ENCODE results near the gene SLC12A4. TPM values are rescaled to one million over a fixed set of nuclear protein-coding genes. Genes with fewer than 3 reads are reported as not detected.
"Not testable (repeated sequence)": the region's sequence is repeated elsewhere in the genome, so short reads cannot be mapped to it uniquely, and the experiment has no call there.

Gene SLC12A4
- total RNA-seq, 1 experiment from 2014 or later: 33.2 TPM

GRCh38 chr16:67976205-67976604 is 7.8 kb upstream of the SLC12A4 start:
- H3K4me3 ChIP-seq (ENCODE audit: low read length): no peak overlapping the region
- DNase-seq: no peak
- H3K27ac ChIP-seq (ENCODE audit: low read length): no peak overlapping the region
- H4K20me1 ChIP-seq (ENCODE audit: low read length): no peaks in the 10 kb centered on the region
- BruUV-seq (replicated peaks): no TSS peak
- no peaks in the 10 kb centered on the region for H3K9me2 ChIP-seq (replicated peaks; ENCODE audit: low read length)
- CTCF ChIA-PET: no interaction called here
- H3K27me3 ChIP-seq (ENCODE audit: low read length): no peaks in the 10 kb centered on the region
- POLR2A ChIA-PET (ENCODE audit: unreplicated experiment): no interaction called here
- no peaks in the 10 kb centered on the region for H3K79me2 ChIP-seq (ENCODE audit: low read length)
- H3K4me2 ChIP-seq (ENCODE audit: low read length): no peak overlapping the region
- no peaks in the 10 kb centered on the region for H3F3A ChIP-seq (ENCODE audit: low read length, unreplicated experiment)
- no peaks in the 10 kb centered on the region for H3K4me1 ChIP-seq (ENCODE audit: insufficient read depth, low read length)
- H3K9me3 ChIP-seq (ENCODE audit: low read length): no peaks in the 10 kb centered on the region
- intact Hi-C loops (cut with micrococcal nuclease): no loop called here
- TF ChIP-seq CTCF (conservative IDR thresholded peaks at IDR 0.05; ENCODE audit: low read depth, low read length) (no peak), EZH2phosphoT487 (IDR thresholded peaks at IDR 0.05; ENCODE audit: borderline replicate concordance, low read length) (no peak), EZH2 (IDR thresholded peaks at IDR 0.05; ENCODE audit: low read length, unreplicated experiment) (no peak)
- no peak for ATAC-seq
- H3K36me3 ChIP-seq (ENCODE audit: low read depth, low read length): no peaks in the 10 kb centered on the region
- H2AFZ ChIP-seq (ENCODE audit: low read length): no peak overlapping the region
- H3K9ac ChIP-seq (ENCODE audit: low read length): no peak overlapping the region

- no peaks in the 10 kb centered on the region for H3K27me3 ChIP-seq (ENCODE audit: low read length)
- H3K27ac ChIP-seq (ENCODE audit: low read length): no peak overlapping the region
- H3F3A ChIP-seq (ENCODE audit: low read length, unreplicated experiment): no peaks in the 10 kb centered on the region
- CTCF ChIA-PET: no interaction called here
- intact Hi-C loops (cut with micrococcal nuclease): no loop called here
- no peaks in the 10 kb centered on the region for H4K20me1 ChIP-seq (ENCODE audit: low read length)
- no peak overlapping the region for H3K4me3 ChIP-seq (ENCODE audit: low read length)
- BruUV-seq (replicated peaks): no TSS peak
- no peak for ATAC-seq
- POLR2A ChIA-PET (ENCODE audit: unreplicated experiment): no interaction called here
- TF ChIP-seq EZH2phosphoT487 (IDR thresholded peaks at IDR 0.05; ENCODE audit: borderline replicate concordance, low read length): no peak
- no peak for TF ChIP-seq EZH2 (IDR thresholded peaks at IDR 0.05; ENCODE audit: low read length, unreplicated experiment)
- no peak for TF ChIP-seq CTCF (conservative IDR thresholded peaks at IDR 0.05; ENCODE audit: low read depth, low read length)
- no peaks in the 10 kb centered on the region for H3K4me1 ChIP-seq (ENCODE audit: insufficient read depth, low read length)
- no peaks in the 10 kb centered on the region for H3K79me2 ChIP-seq (ENCODE audit: low read length)
- H3K9me3 ChIP-seq (ENCODE audit: low read length): no peaks in the 10 kb centered on the region
- no peak for DNase-seq
- no peaks in the 10 kb centered on the region for H3K9me2 ChIP-seq (replicated peaks; ENCODE audit: low read length)
- no peak overlapping the region for H3K9ac ChIP-seq (ENCODE audit: low read length)
- no peak overlapping the region for H2AFZ ChIP-seq (ENCODE audit: low read length)
- H3K36me3 ChIP-seq (ENCODE audit: low read depth, low read length): no peaks in the 10 kb centered on the region
- no peak overlapping the region for H3K4me2 ChIP-seq (ENCODE audit: low read length)
These were observed 7.1 kb upstream of the SLC12A4 start for GRCh38 chr16:67975321-67976105.

- H3F3A ChIP-seq (ENCODE audit: low read length, unreplicated experiment); CTCF ChIA-PET; H3K36me3 ChIP-seq (ENCODE audit: low read depth, low read length); H3K9me2 ChIP-seq (replicated peaks; ENCODE audit: low read length); H3K4me3 ChIP-seq (ENCODE audit: low read length); BruUV-seq (replicated peaks); H2AFZ ChIP-seq (ENCODE audit: low read length); H4K20me1 ChIP-seq (ENCODE audit: low read length); H3K9ac ChIP-seq (ENCODE audit: low read length); H3K79me2 ChIP-seq (ENCODE audit: low read length); ATAC-seq; DNase-seq; H3K27ac ChIP-seq (ENCODE audit: low read length); H3K4me1 ChIP-seq (ENCODE audit: insufficient read depth, low read length); H3K27me3 ChIP-seq (ENCODE audit: low read length); H3K9me3 ChIP-seq (ENCODE audit: low read length); intact Hi-C loops (cut with micrococcal nuclease); H3K4me2 ChIP-seq (ENCODE audit: low read length): not testable (repeated sequence)
- POLR2A ChIA-PET (ENCODE audit: unreplicated experiment): interaction anchor here (0.7 kb wide), 1 partner anchor 80 kb away, joined by 11 read pairs; no protein-coding TSS in a partner anchor
These were observed 3.8 kb upstream of the SLC12A4 start for GRCh38 chr16:67972285-67972684.

Measured in PC-3 (cell line).